Right renal pelvis (tissue), 4 donors: ENCODE results near the gene THEMIS. TPM values are rescaled to one million over a fixed set of nuclear protein-coding genes. Genes with fewer than 3 reads are reported as not detected.
"Not testable (repeated sequence)": the region's sequence is repeated elsewhere in the genome, so short reads cannot be mapped to it uniquely, and the experiment has no call there.

Experiments used
- DNase-seq, 4 donors: peaks; one replicate each; pipeline ENCODE4 v3.0.0-alpha.2; 2013; ENCODE audit warnings: low read depth in 4 of 4, low spot score in 3 of 4, missing footprints in 1 of 4
- polyA plus RNA-seq, 4 donors: library from polyadenylated mRNA; unstranded; fragments of 120-200 nt; gene quantifications; one replicate each; pipeline ENCODE4 v1.2.1, GENCODE V29; 2013; ENCODE audit not compliant: insufficient read length in 4 of 4

THEMIS gene
- polyA plus RNA-seq, 4 donors: 0.25 TPM; not detected in 3

GRCh38 chr6:127748290-127748689 is 152.6 kb downstream of the THEMIS start:
- DNase-seq: no peak

GRCh38 chr6:127738423-127738822 is 162.4 kb downstream of the THEMIS start:
- no peak for DNase-seq

GRCh38 chr6:127737768-127738167 is 163.1 kb downstream of the THEMIS start:
- no peak for DNase-seq

- peak; percentile 33 to 57 (median 42) for DNase-seq
These were observed 163.8 kb downstream of the THEMIS start for GRCh38 chr6:127737009-127737486.

- DNase-seq: no peak
These were observed 167.9 kb downstream of the THEMIS start for GRCh38 chr6:127732927-127733326.

GRCh38 chr6:127727260-127727953 is 173.5 kb downstream of the THEMIS start:
- no peak for DNase-seq

GRCh38 chr6:127725821-127726220 is 175.0 kb downstream of the THEMIS start:
- DNase-seq: no peak

GRCh38 chr6:127718694-127719093 is 182.2 kb downstream of the THEMIS start:
- no peak for DNase-seq

- no peak for DNase-seq
These were observed 183.5 kb downstream of the THEMIS start for GRCh38 chr6:127717384-127717783.

- no peak for DNase-seq
These were observed 184.4 kb downstream of the THEMIS start for GRCh38 chr6:127716465-127716864.

- no peak for DNase-seq
These were observed 190.2 kb downstream of the THEMIS start for GRCh38 chr6:127710668-127711067.

GRCh38 chr6:127706216-127706615 is 194.6 kb downstream of the THEMIS start:
- no peak for DNase-seq

GRCh38 chr6:127695108-127695507 is 205.8 kb downstream of the THEMIS start:
- DNase-seq: no peak

GRCh38 chr6:127691146-127691545 is 209.7 kb downstream of the THEMIS start:
- no peak for DNase-seq

- DNase-seq: no peak
These were observed 210.3 kb downstream of the THEMIS start for GRCh38 chr6:127690588-127690987.

GRCh38 chr6:127690092-127690491 is 210.8 kb downstream of the THEMIS start:
- peak in 1 of 4 donors; percentile 1 for DNase-seq

- DNase-seq: not testable (repeated sequence)
These were observed 213.4 kb downstream of the THEMIS start for GRCh38 chr6:127687490-127687889.

GRCh38 chr6:127686084-127686483 is 214.8 kb downstream of the THEMIS start:
- no peak for DNase-seq

- no peak for DNase-seq
These were observed 216.4 kb downstream of the THEMIS start for GRCh38 chr6:127684501-127684900.
